Fibroblast of villous mesenchyme (primary cell): ENCODE results near the gene OR1K1. TPM values are rescaled to one million over a fixed set of nuclear protein-coding genes. Genes with fewer than 3 reads are reported as not detected.

Experiments
- DNase-seq: peaks from one replicate; pipeline ENCODE4 v3.0.0-alpha.2; 2010; ENCODE audit warnings: low read depth
- H3K4me3 ChIP-seq: 2 replicates; pipeline ENCODE4 v1.5.1; 2011; ENCODE audit warnings: low read depth, mild to moderate bottlenecking, low read length
- total RNA-seq: library from RNA; depleted of rRNA; stranded (reverse); fragments of >200 nt; gene quantifications from 2 replicates; pipeline ENCODE4 v1.2.3, GENCODE V29; 2012
- TF ChIP-seq, protein P1 (sequence below): IDR thresholded peaks from 2 replicates; pipeline ENCODE4 v1.5.1; 2012; ENCODE audit warnings: low read depth, mild to moderate bottlenecking, low read length; ENCODE audit not compliant: insufficient read depth

OR1K1 gene
- total RNA-seq, 1 donor, result not detected

DNA sequence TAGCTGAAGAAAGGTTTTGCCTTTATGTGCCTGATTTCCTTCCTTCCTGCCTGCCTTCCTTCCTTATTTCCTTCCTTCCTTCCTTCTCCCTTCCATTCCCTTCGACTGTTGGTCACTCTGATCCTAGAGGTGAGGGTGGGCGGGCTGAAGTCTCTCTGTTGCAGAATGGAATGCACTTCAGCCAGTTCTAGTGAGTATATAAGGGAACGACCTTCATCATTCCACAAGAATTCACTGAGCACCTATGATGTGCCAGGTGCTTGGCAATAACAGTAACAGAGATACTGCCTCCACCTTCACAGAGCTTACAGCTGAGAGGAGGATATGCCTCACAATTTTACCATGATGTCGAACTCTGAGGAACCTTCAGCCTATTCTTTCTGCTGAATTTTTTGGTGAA is 19.9 kb upstream of the OR1K1 start:
- DNase-seq, result no peak
- TF ChIP-seq, protein P1, sequence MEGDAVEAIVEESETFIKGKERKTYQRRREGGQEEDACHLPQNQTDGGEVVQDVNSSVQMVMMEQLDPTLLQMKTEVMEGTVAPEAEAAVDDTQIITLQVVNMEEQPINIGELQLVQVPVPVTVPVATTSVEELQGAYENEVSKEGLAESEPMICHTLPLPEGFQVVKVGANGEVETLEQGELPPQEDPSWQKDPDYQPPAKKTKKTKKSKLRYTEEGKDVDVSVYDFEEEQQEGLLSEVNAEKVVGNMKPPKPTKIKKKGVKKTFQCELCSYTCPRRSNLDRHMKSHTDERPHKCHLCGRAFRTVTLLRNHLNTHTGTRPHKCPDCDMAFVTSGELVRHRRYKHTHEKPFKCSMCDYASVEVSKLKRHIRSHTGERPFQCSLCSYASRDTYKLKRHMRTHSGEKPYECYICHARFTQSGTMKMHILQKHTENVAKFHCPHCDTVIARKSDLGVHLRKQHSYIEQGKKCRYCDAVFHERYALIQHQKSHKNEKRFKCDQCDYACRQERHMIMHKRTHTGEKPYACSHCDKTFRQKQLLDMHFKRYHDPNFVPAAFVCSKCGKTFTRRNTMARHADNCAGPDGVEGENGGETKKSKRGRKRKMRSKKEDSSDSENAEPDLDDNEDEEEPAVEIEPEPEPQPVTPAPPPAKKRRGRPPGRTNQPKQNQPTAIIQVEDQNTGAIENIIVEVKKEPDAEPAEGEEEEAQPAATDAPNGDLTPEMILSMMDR, result no peak

DNA sequence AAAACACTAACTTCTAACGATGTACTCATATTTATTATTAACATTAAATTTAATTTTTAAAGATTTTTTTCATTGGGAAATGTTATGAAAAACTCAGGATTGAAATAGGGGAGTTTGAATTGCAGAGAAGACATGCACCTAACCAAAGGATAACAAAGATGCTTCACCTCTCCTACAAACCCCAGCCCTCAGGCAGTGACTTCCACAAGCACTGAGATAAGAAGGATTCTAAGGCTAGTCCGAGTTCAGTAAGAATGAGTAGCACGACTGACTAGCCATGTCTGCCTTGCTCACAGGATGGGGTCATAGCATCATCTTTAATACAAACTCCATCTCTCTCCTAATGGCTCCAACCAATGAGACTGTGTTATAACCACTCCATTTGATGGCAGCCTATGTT is 18.3 kb upstream of the OR1K1 start:
- H3K4me3 ChIP-seq, result no peak overlapping the region
- TF ChIP-seq, protein P1, result no peak
- no peak for DNase-seq

More for the DNA sequence above, 19.9 kb upstream of the OR1K1 start:
- H3K4me3 ChIP-seq, result no peak overlapping the region

DNA sequence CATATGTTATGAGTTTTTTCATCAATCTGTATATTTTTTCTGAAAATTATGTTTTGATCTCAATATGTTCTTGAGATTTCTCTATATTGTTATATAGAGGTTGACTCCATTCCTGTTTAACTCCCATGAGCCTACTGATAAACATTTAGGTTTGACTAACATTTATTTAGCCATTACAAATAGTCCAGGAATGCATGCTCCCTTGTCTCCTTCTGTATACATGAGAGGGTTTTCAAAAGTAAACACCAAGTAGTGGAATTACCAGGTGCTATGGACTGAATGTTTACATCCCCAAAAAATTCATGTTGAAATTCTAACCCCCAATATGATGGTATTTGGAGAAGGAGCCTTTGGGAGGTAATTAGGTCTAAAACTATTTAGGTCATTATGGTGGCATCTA is 14.7 kb upstream of the OR1K1 start:
- TF ChIP-seq, protein P1, result no peak
- DNase-seq, result peak; percentile 4
- no peak overlapping the region for H3K4me3 ChIP-seq

DNA sequence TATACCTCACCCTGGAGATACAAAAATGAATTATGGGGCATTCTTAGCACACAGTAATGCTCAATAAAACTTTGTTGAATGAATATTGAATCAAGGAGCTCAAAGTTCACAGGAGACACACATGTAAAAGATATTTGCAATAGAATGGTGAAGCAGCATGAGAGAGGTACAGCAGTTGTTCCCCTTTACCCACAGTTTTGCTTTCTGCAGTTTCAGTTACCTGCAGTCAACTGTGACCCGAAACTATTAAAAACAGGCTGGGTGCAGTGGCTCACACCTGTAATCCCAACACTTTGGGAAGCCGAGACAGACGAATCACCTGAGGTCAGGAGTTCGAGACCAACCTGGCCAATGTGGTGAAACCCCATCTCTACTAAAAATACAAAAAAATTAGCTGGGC is 13.6 kb upstream of the OR1K1 start:
- no peak overlapping the region for H3K4me3 ChIP-seq
- DNase-seq, result no peak
- TF ChIP-seq, protein P1, result no peak

DNA sequence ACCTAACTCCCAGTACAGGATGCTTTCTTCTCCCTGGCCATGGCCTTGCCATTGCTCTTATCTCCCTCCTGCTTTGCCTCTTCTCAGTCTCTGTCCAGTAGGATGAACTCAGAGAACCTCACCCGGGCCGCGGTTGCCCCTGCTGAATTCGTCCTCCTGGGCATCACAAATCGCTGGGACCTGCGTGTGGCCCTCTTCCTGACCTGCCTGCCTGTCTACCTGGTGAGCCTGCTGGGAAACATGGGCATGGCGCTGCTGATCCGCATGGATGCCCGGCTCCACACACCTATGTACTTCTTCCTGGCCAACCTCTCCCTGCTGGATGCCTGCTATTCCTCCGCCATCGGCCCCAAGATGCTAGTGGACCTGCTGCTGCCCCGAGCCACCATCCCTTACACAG is 11.1 kb upstream of the OR1K1 start, which contains the start of gene OR5C1:
TSS of gene OR5C1 (plus strand) at position 103 of the 400 bp plus-strand sequence. CDS start at position 103, 0 bp downstream.
- TF ChIP-seq, protein P1, result no peak
- no peak for DNase-seq

DNA sequence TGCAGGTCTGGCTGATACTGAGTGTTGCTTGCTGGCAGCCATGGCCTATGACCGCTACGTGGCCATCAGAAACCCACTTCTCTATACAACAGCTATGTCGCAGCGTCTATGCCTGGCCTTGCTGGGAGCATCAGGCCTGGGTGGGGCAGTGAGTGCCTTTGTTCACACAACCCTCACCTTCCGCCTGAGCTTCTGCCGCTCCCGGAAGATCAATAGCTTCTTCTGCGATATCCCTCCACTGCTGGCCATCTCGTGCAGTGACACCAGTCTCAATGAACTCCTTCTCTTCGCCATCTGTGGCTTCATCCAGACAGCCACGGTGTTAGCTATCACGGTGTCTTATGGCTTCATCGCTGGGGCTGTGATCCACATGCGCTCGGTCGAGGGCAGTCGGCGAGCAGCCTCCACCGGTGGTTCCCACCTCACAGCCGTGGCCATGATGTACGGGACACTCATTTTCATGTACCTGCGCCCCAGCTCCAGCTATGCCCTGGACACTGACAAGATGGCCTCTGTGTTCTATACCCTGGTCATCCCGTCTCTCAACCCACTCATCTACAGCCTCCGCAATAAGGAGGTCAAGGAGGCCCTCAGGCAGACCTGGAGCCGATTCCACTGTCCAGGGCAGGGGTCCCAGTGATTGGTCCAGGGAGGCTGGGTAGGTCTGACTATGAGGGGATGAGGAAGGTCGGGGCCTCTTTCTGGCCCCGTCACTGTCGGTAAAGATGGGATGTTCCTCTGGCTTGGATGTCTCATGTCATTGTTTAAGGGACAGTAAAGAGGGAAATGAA is 10.5 kb upstream of the OR1K1 start:
- no peak for DNase-seq
- TF ChIP-seq, protein P1, result no peak
- H3K4me3 ChIP-seq, result no peak overlapping the region

More for the DNA sequence above, 11.1 kb upstream of the OR1K1 start, which contains the start of gene OR5C1:
- H3K4me3 ChIP-seq, result no peak within 1 kb of the TSS
